NCI-H1417 treated with DMSO at 0.1 percent for 48 hours (cell line): ENCODE measurements around the gene ATRNL1.
"Not testable (repeated sequence)": the region's sequence is repeated elsewhere in the genome, so short reads cannot be mapped to it uniquely, and the experiment has no call there.

ENCODE experiments used
- DNase-seq: peaks from one replicate; lab custom pipeline; 2025; lab: John Stamatoyannopoulos, UW

The ATRNL1 gene

DNA sequence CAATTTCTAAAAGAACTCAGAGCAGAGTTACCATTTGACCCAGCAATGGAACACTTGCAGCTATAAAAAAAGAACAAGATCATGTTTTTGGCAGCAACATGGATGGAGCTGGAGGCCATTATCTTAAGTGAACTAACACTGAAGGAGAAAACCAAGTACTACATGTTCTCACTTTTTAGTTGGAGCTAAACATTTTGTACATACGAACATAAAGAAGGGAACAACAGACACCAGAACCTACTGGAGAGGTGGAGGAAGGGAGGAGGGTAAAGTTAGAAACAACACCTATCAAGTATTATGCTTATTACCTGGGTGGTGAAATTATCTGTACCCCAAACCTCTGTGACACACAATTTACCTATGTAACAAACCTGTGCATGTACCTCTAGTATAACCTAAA, 329.5 kb downstream of the ATRNL1 start:
- no peak for DNase-seq

GRCh38 chr10:115427611-115428010, 334.4 kb downstream of the ATRNL1 start:
- no peak for DNase-seq

DNA sequence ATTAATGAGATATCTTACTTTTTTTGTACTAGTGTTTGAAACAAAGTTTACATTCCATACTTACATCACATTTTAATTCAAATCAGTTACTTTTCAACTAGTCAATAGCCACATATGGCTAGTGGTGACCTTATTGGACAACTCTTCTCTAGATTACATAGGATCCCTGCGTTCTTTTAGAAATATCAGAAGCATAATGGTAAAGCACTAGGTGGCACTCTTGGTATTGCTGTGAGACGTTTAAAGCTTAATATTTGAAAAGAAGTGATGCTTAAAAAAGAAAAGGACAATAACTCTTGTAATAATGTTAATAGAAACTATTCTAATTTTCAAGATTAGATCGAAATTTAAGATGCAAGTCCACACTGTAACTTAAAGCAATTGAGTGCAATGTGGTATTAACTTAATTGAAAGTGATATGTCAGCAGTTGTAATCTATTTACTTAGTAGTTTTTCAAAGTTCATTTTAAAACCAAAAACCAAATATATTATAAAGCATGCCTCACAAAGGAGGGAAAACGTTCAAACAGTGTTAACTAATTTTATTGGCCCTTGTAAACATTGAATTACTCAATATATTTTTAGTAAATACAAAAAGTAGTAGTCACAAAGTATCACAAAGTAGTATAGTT, 339.1 kb downstream of the ATRNL1 start:
- DNase-seq: no peak

DNA sequence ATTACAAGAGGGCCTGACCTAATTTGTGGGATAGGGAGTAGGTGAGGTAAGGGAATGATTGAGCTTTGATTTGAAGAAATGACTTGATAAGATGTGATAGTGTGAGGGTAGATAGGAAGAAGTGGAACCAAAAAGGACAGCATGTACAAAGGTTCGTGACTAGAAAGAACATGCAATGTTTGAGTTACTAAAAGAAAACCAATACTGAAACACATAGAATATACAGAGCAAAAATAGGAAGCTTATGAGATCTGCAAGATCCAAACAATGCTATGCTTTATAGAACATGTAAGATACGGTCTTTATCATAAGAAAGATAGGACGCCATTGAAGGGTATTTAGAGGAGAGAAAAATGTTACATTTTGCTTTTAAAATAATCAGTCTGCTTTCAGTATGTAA, 343.8 kb downstream of the ATRNL1 start:
- no peak for DNase-seq

GRCh38 chr10:115441907-115442545, 348.9 kb downstream of the ATRNL1 start:
- DNase-seq: no peak

GRCh38 chr10:115456812-115457211, 363.6 kb downstream of the ATRNL1 start:
- no peak for DNase-seq

- no peak for DNase-seq
These were observed 390.1 kb downstream of the ATRNL1 start for GRCh38 chr10:115483294-115483693.

GRCh38 chr10:115491526-115492140, 398.5 kb downstream of the ATRNL1 start:
- DNase-seq: no peak

GRCh38 chr10:115503546-115503945, 410.4 kb downstream of the ATRNL1 start:
- DNase-seq: no peak

- no peak for DNase-seq
These were observed 421.7 kb downstream of the ATRNL1 start for GRCh38 chr10:115514895-115515294.

DNA sequence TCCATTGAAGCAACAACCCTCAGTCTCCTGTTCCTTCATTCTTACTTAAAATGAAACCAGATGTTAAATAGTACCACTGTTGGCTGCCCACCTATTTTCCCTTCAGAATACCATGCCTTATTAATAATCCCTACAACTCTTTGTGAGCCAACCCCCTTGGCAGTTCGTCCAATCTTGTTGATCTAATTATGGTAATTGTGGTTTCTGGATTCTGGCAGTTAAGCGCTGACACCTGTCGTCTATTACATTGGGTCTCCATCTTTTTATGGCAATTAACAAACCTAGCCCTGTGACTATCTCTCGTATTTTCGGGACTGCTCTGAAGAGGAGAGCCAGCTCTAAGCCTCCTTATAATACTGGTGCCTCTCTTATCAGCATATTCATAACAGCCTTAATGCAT, 432.0 kb downstream of the ATRNL1 start:
- no peak for DNase-seq

GRCh38 chr10:115527682-115528081, 434.5 kb downstream of the ATRNL1 start:
- not testable (repeated sequence) for DNase-seq

- DNase-seq: not testable (repeated sequence)
These were observed 443.2 kb downstream of the ATRNL1 start for GRCh38 chr10:115536401-115536800.

DNA sequence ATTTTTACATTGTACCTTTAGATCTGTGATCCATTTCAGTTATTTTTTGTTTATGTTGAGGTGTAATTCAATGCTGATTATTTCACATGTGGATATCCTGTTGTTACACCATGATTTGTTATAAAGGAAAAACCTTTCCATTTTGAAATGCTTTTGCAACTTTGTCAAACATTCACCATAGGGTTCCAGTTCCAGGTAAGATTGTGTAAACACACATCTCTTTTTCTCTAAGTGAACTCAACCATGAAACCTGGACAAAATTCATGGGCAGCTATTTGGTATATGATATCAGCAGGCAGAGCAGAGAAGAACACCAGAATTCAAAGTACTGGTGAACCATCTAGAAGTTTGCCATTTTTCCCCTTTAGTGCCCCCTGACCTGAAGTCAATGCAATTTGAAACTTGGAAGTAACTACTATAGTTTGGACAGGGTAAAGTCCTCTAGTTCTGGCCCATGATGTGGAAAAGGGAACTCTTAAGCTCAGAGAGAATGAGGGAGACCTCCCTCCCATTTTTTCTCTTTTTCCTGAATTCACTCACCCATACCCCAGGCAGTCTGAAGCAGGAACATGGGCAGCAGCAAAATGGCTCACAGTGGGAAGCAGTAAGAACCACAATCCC, 446.1 kb downstream of the ATRNL1 start:
- no peak for DNase-seq

DNA sequence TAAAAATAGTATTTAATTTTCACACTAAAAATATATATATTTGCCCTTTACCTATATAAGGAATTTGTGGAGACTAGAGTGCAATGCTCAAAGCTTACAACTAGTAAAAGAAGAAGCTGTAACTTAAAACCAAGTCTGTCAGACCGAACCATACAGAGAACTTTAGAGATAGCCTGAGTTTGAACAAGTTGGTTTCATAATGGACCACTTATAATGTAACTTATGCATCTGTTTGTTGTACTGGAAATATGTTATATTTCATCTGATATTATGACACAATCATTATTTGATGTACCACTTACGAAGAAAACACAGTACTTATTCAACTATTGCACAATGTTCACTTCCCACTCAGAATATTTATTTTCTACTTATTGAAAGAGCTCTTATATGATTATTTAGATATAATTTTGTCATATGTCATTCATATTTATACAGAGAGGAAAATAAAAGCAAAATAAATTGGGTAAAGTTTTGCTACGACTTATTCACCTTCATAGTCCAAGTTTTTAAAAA, 462.8 kb downstream of the ATRNL1 start:
- no peak for DNase-seq

DNA sequence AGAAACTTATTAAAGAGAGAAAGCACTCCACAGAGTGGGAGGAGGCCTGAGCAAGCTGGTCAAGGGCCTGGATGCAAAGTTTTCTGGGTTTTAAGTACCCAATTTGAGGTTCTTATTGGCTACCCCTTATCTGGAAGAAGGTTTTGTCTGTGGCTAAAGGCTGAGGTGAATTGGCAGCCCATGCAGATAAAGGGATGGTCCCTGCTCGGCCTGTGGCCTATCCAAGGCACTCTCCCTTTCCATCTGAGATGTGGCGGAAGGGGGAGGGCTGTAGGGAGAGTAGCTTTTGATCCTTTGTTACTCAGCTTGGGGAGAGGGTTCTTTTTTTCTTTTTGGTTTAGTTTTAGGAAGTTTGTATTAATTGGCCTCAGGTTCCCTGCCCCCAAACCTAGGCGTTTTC, 465.1 kb downstream of the ATRNL1 start:
- no peak for DNase-seq

GRCh38 chr10:115566867-115567266, 473.7 kb downstream of the ATRNL1 start:
- DNase-seq: peak; percentile 45

- no peak for DNase-seq
These were observed 479.7 kb downstream of the ATRNL1 start for GRCh38 chr10:115572740-115573455.

- no peak for DNase-seq
These were observed 487.1 kb downstream of the ATRNL1 start for GRCh38 chr10:115580239-115580638.

DNA sequence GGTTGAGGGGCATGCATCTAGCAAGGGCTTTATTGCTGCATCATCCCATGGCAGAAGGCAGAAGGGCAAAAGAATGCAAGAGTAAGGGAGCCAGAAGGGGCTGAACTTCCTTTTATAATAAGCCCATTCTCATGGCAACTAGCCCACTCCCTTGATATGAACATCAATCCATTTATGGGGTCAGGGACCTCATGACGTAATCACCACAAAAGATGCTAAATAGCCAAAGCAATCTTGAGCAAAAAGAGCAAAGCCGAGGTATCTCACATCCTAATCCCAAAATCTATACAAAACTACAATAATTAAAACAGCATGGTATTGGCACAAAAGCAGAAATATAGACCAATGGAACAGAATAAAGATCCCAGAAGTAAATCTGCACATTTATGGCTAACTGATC, 499.9 kb downstream of the ATRNL1 start:
- no peak for DNase-seq

- DNase-seq: no peak
These were observed 511.5 kb downstream of the ATRNL1 start for GRCh38 chr10:115604627-115605026.

DNA sequence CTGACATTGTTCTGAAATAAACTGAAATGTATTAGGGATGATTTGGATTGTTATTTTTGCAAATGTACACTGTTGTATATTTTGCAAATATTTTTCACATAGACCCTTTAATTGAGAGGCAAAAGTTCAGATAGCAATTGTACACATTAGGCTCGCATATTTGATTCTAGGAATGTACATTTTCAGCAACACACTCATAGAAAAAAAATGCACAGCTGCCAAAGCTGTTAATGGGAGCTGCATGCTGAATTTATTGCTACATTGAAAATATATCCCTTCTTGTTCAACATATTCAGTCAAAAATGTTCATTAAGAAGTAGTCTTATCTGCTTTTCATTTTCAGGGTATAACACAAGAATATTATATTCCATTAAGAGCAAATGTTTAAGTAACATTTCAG, 512.9 kb downstream of the ATRNL1 start:
- no peak for DNase-seq
